ENCODE data around the gene C2orf81.

GRCh38 chr2:74425523-74425922 is 4.1 kb upstream of the C2orf81 start:
- TF ChIP-seq, protein P1, sequence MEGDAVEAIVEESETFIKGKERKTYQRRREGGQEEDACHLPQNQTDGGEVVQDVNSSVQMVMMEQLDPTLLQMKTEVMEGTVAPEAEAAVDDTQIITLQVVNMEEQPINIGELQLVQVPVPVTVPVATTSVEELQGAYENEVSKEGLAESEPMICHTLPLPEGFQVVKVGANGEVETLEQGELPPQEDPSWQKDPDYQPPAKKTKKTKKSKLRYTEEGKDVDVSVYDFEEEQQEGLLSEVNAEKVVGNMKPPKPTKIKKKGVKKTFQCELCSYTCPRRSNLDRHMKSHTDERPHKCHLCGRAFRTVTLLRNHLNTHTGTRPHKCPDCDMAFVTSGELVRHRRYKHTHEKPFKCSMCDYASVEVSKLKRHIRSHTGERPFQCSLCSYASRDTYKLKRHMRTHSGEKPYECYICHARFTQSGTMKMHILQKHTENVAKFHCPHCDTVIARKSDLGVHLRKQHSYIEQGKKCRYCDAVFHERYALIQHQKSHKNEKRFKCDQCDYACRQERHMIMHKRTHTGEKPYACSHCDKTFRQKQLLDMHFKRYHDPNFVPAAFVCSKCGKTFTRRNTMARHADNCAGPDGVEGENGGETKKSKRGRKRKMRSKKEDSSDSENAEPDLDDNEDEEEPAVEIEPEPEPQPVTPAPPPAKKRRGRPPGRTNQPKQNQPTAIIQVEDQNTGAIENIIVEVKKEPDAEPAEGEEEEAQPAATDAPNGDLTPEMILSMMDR (IDR thresholded peaks at IDR 0.05 in 8 of 11, conservative IDR thresholded peaks at IDR 0.05 in 3 of 11) = no peak
- TF ChIP-seq POLR2AphosphoS5 (IDR thresholded peaks at IDR 0.05) (peak in 1 of 3 donors; percentile 16), POLR2A (IDR thresholded peaks at IDR 0.05) (no peak)

Measured in spleen (tissue), 7 donors.